HepG2 (cell line): ENCODE measurements around the gene FGF1. TPM values are rescaled to one million over a fixed set of nuclear protein-coding genes. Genes with fewer than 3 reads are reported as not detected.

ENCODE experiments used
- CEBPZ ChIP-seq: IDR thresholded peaks from 2 replicates; pipeline ENCODE4 v1.6.1; 2012; ENCODE audit warnings: low read length, improper control_type of control experiment
- CTCF ChIP-seq: sonication (generic); formaldehyde crosslinking; IDR thresholded peaks from 2 replicates; pipeline ENCODE4 v1.5.0; 2020; ENCODE audit warnings: mild to moderate bottlenecking, missing genetic modification reagents, moderate library complexity
- ELF3 ChIP-seq: IDR thresholded peaks from 2 replicates; pipeline ENCODE4 v1.6.1; 2016; ENCODE audit warnings: missing genetic modification reagents, missing compliant biosample characterization
- ERF ChIP-seq: IDR thresholded peaks from 2 replicates; pipeline ENCODE4 v1.6.1; 2018; ENCODE audit warnings: missing biosample characterization, missing genetic modification reagents
- FOSL1 ChIP-seq: sonication (generic); formaldehyde crosslinking; IDR thresholded peaks from 2 replicates; pipeline ENCODE4 v1.9.0; 2021; ENCODE audit warnings: missing genetic modification reagents, borderline replicate concordance
- FOSL2 ChIP-seq: sonication (generic); formaldehyde crosslinking; IDR thresholded peaks from 2 replicates; pipeline ENCODE4 v1.4.0; 2020; ENCODE audit warnings: missing genetic modification reagents
- FOXA3 ChIP-seq: IDR thresholded peaks from 2 replicates; pipeline ENCODE4 v1.6.1; 2016; ENCODE audit warnings: missing genetic modification reagents, missing compliant biosample characterization
- FOXK1 ChIP-seq: sonication (generic); formaldehyde crosslinking; IDR thresholded peaks from 2 replicates; pipeline ENCODE4 v1.4.0; 2020; ENCODE audit warnings: low read depth, missing genetic modification reagents, borderline replicate concordance
- GABPB1 ChIP-seq: IDR thresholded peaks from 2 replicates; pipeline ENCODE4 v1.6.1; 2016; ENCODE audit warnings: mild to moderate bottlenecking, missing genetic modification reagents, moderate library complexity, missing compliant biosample characterization
- MATR3 ChIP-seq: sonication (generic); formaldehyde crosslinking; IDR thresholded peaks from 2 replicates; pipeline ENCODE4 v1.4.0; 2020; ENCODE audit warnings: missing genetic modification reagents
- MIXL1 ChIP-seq: IDR thresholded peaks from 2 replicates; pipeline ENCODE4 v1.6.1; 2016
- PCBP1 ChIP-seq: fragments of 200-400 bp; formaldehyde crosslinking; IDR thresholded peaks from 2 replicates; pipeline ENCODE4 v1.6.1; 2017; ENCODE audit warnings: mild to moderate bottlenecking, low read depth, low read length, borderline replicate concordance
- PCBP2 ChIP-seq: fragments of 200-400 bp; formaldehyde crosslinking; optimal IDR thresholded peaks from 2 replicates; pipeline ENCODE3; 2018; ENCODE audit warnings: low read length, low read depth; ENCODE audit not compliant: poor library complexity, severe bottlenecking
- PHF8 ChIP-seq: sonication (generic); formaldehyde crosslinking; IDR thresholded peaks from 2 replicates; pipeline ENCODE4 v1.5.0; 2020; ENCODE audit warnings: missing genetic modification reagents
- POGZ ChIP-seq: sonication (generic); formaldehyde crosslinking; IDR thresholded peaks from 2 replicates; pipeline ENCODE4 v1.4.0; 2020; ENCODE audit warnings: mild to moderate bottlenecking, missing genetic modification reagents
- RAD21 ChIP-seq: fragments of 450-650 bp; formaldehyde crosslinking; IDR thresholded peaks from 2 replicates; pipeline ENCODE4 v1.5.0; 2020; ENCODE audit warnings: mild to moderate bottlenecking
- RXRA ChIP-seq: sonication (generic); formaldehyde crosslinking; IDR thresholded peaks from 2 replicates; pipeline ENCODE4 v1.5.1; 2020; ENCODE audit warnings: missing genetic modification reagents
- YY1 ChIP-seq: IDR thresholded peaks from 2 replicates; pipeline ENCODE4 v1.6.1; 2011; ENCODE audit warnings: low read length, low read depth, moderate library complexity, mild to moderate bottlenecking; ENCODE audit not compliant: insufficient read depth, insufficient replicate concordance
- ZNF24 ChIP-seq: fragments of 450-650 bp; IDR thresholded peaks from 2 replicates; pipeline ENCODE4 v1.6.1; 2017; ENCODE audit warnings: antibody characterized with exemption, mild to moderate bottlenecking
- ZNF282 ChIP-seq: fragments of 450-650 bp; IDR thresholded peaks from 2 replicates; pipeline ENCODE4 v1.6.1; 2018; ENCODE audit not compliant: partially characterized antibody
- ZNF615 ChIP-seq: sonication (generic); formaldehyde crosslinking; IDR thresholded peaks from 2 replicates; pipeline ENCODE4 v1.5.0; 2020; ENCODE audit warnings: mild to moderate bottlenecking, missing genetic modification reagents, borderline replicate concordance
- ZNF839 ChIP-seq: sonication (generic); formaldehyde crosslinking; IDR thresholded peaks from 2 replicates; pipeline ENCODE4 v1.4.0; 2020; ENCODE audit warnings: missing genetic modification reagents, mild to moderate bottlenecking, borderline replicate concordance
- ZNF878 ChIP-seq: sonication (generic); formaldehyde crosslinking; IDR thresholded peaks from 2 replicates; pipeline ENCODE4 v1.8.1; 2023; ENCODE audit warnings: mild to moderate bottlenecking, missing genetic modification reagents, moderate library complexity
- polyA plus RNA-seq, 8 experiments: library from polyadenylated mRNA; depleted of rRNA in 3 of 8; stranded (reverse) in 7 of 8; unstranded in 1 of 8; fragments of >200 nt; fragmentation: Illumina TruSeq in 4 of 8; extraction: Trizol in 4 of 8; gene quantifications; 2 replicates each; pipeline versions ENCODE4 v1.2.1 to v1.2.3, GENCODE V29; 2011 to 2016; ENCODE audit warnings: low read depth in 4 of 8, missing spikeins in 1 of 8, mixed read lengths in 1 of 8; ENCODE audit not compliant: insufficient read depth in 1 of 8
- total RNA-seq, 5 experiments: library from RNA; depleted of rRNA; stranded (reverse); fragments of >200 nt; fragmentation: Illumina TruSeq; extraction: Trizol; gene quantifications; 2 replicates each; pipeline ENCODE4 v1.2.3, GENCODE V29; 2016; ENCODE audit warnings: low read depth in 1 of 5
- TF ChIP-seq, protein P1 (sequence below): sonication (generic); formaldehyde crosslinking; IDR thresholded peaks from 2 replicates; pipeline ENCODE4 v1.4.0; 2020; ENCODE audit warnings: missing genetic modification reagents

The FGF1 gene
- total and polyA plus RNA-seq, 2 of the 13 experiments (the other 11 are each of a cell fraction or from before 2014, with no cell fraction given), result not detected

DNA sequence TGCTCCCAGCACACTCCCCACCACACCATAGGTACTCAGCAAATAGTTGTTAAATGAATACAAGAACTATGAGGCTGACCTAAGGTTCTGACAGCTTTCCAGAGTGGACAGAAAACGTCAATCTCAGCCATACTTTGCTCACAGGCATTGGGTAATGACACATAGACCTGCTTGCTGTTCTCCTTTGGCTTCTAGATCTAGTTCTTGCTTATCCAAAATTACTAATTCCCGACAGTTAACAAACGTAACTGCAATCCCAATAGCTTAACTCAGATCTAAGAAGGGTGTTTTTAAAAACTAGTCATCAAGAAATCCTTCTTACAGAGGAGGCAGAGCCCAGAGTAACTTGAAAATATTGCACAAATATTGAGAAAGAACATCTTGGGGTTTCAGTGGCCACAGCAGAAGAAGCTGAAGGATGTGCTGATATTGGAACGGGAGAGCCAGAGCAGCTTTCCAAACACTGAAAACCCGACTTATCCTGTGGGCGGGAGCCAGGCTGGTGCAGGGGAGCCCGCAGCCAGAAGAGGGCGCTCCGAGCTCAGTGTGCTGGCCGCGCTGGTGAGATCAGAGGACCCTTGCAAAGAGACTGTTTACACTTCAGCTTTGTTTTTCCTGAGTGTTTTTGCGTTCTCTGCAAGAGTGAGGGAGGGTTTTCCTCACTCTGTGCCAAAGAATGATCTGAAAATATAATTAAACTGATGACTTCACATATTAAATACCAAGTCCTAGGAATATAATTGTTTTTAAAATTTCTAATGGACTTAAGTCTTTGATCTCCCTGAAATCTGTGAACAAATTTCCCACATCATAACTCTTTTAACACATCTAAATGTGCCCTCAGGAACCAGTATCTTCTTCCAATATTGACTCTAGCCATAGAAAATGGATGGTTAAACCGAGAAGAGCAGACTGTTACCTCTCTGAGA is 30.3 kb downstream of the FGF1 start (continued):
- TF ChIP-seq FOXA3 (CRISPR knock-in tag) (peak; percentile 72), ZNF282 (no peak), CEBPZ (no peak), RXRA (CRISPR knock-in tag) (0 out of 2 replicates have a peak, but pooled peaks have one; percentile 17), GABPB1 (CRISPR knock-in tag) (peak; percentile 41; the same call in 1 of the 2 replicates), MIXL1 (CRISPR knock-in tag) (peak; percentile 60; the same call in 1 of the 2 replicates), FOSL2 (peak; percentile 49; the same call in 1 of the 2 replicates), FOSL1 (CRISPR knock-in tag) (no peak), ZNF878 (CRISPR knock-in tag) (no peak), ZNF839 (CRISPR knock-in tag) (no peak), RAD21 (CRISPR knock-in tag) (peak; percentile 93), MATR3 (CRISPR knock-in tag) (no peak), ERF (CRISPR knock-in tag) (0 out of 2 replicates have a peak, but pooled peaks have one; percentile 34), ELF3 (CRISPR knock-in tag) (peak; percentile 39; the same call in 1 of the 2 replicates), FOXK1 (peak; percentile 36; the same call in 1 of the 2 replicates), PCBP2 (no peak), CTCF (CRISPR knock-in tag) (peak; percentile 97), ZNF24 (no peak), PCBP1 (no peak), PHF8 (CRISPR knock-in tag) (no peak), ZNF615 (CRISPR knock-in tag) (no peak), POGZ (CRISPR knock-in tag) (no peak), YY1 (peak; percentile 45)
- TF ChIP-seq, protein P1, sequence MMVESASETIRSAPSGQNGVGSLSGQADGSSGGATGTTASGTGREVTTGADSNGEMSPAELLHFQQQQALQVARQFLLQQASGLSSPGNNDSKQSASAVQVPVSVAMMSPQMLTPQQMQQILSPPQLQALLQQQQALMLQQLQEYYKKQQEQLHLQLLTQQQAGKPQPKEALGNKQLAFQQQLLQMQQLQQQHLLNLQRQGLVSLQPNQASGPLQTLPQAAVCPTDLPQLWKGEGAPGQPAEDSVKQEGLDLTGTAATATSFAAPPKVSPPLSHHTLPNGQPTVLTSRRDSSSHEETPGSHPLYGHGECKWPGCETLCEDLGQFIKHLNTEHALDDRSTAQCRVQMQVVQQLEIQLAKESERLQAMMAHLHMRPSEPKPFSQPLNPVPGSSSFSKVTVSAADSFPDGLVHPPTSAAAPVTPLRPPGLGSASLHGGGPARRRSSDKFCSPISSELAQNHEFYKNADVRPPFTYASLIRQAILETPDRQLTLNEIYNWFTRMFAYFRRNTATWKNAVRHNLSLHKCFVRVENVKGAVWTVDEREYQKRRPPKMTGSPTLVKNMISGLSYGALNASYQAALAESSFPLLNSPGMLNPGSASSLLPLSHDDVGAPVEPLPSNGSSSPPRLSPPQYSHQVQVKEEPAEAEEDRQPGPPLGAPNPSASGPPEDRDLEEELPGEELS, result peak; percentile 50
